ENCODE measurements around the gene MMP26.

- TF ChIP-seq EZH2phosphoT487 (IDR thresholded peaks at IDR 0.05; ENCODE audit: insufficient read depth, low read depth) (no peak), EZH2 (IDR thresholded peaks at IDR 0.05; ENCODE audit: insufficient read depth, poor library complexity, severe bottlenecking) (no peak)
Observed at GRCh38 chr11:4665424-4665823, 39.2 kb upstream of the MMP26 start.

Measured in GM23248 (cell line).